ENCODE data around the gene MUTYH. TPM values are rescaled to one million over a fixed set of nuclear protein-coding genes. Genes with fewer than 3 reads are reported as not detected.
A peak's percentile ranks its signal among the peaks of the same experiment; 100 is the strongest.
"Not testable (repeated sequence)": the region's sequence is repeated elsewhere in the genome, so short reads cannot be mapped to it uniquely, and the experiment has no call there.

MUTYH gene
- total RNA-seq, 1 donor from 2014 or later, result 61.3 TPM

GRCh38 chr1:45299981-45300668 is 40.1 kb downstream of the MUTYH start:
- no peak for DNase-seq (ENCODE audit: extremely low spot score, unreplicated experiment)
- no peak overlapping the region for H3K27ac Mint-ChIP-seq
- no peaks in the 10 kb centered on the region for H3K36me3 Mint-ChIP-seq
- H3K27me3 Mint-ChIP-seq, result no peaks in the 10 kb centered on the region
- H3K4me1 Mint-ChIP-seq (ENCODE audit: unreplicated experiment), result peaks cover 16% of the 10 kb centered on the region
- no peak overlapping the region for H3K4me3 Mint-ChIP-seq
- H3K9me3 Mint-ChIP-seq, result no peaks in the 10 kb centered on the region
- TF ChIP-seq, protein P1, sequence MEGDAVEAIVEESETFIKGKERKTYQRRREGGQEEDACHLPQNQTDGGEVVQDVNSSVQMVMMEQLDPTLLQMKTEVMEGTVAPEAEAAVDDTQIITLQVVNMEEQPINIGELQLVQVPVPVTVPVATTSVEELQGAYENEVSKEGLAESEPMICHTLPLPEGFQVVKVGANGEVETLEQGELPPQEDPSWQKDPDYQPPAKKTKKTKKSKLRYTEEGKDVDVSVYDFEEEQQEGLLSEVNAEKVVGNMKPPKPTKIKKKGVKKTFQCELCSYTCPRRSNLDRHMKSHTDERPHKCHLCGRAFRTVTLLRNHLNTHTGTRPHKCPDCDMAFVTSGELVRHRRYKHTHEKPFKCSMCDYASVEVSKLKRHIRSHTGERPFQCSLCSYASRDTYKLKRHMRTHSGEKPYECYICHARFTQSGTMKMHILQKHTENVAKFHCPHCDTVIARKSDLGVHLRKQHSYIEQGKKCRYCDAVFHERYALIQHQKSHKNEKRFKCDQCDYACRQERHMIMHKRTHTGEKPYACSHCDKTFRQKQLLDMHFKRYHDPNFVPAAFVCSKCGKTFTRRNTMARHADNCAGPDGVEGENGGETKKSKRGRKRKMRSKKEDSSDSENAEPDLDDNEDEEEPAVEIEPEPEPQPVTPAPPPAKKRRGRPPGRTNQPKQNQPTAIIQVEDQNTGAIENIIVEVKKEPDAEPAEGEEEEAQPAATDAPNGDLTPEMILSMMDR (conservative IDR thresholded peaks at IDR 0.05), result peak; percentile 89

DNA sequence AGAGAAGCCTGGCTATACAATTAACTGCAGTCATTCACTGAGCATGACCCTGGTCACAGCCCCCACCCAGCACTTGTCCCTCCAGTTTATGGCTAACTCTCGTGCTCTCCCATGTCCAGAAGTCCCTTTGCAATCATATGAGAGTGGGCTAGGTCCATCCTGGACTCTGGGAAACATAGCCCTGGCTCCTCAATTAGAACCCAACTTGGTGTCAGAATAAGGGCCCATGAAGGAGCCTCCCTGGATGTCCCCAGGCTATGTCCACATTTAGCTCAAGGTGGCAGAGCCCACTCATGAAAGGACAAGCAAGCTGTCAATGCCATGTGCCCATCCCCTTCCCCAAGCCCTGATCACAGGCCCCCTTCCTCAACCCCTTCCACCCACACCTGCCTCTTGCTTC is 40.9 kb downstream of the MUTYH start:
- TF ChIP-seq, protein P1 (conservative IDR thresholded peaks at IDR 0.05), result no peak
- H3K27ac Mint-ChIP-seq, result no peak overlapping the region
- H3K27me3 Mint-ChIP-seq, result no peaks in the 10 kb centered on the region
- H3K4me1 Mint-ChIP-seq (ENCODE audit: unreplicated experiment), result peaks cover 8% of the 10 kb centered on the region
- H3K9me3 Mint-ChIP-seq, result no peaks in the 10 kb centered on the region
- no peaks in the 10 kb centered on the region for H3K36me3 Mint-ChIP-seq
- DNase-seq (ENCODE audit: extremely low spot score, unreplicated experiment), result no peak
- no peak overlapping the region for H3K4me3 Mint-ChIP-seq

- no peaks in the 10 kb centered on the region for H3K27me3 Mint-ChIP-seq
- peaks cover 3% of the 10 kb centered on the region for H3K4me1 Mint-ChIP-seq (ENCODE audit: unreplicated experiment)
- TF ChIP-seq, protein P1 (conservative IDR thresholded peaks at IDR 0.05), result no peak
- peak overlapping the region; percentile 48 for H3K27ac Mint-ChIP-seq
- H3K4me3 Mint-ChIP-seq, result peak overlapping the region; percentile 12
- H3K9me3 Mint-ChIP-seq, result no peaks in the 10 kb centered on the region
- no peak for DNase-seq (ENCODE audit: extremely low spot score, unreplicated experiment)
- H3K36me3 Mint-ChIP-seq, result no peaks in the 10 kb centered on the region
These were observed 42.4 kb downstream of the MUTYH start for GRCh38 chr1:45297666-45298356.

GRCh38 chr1:45291716-45292115 is 48.5 kb downstream of the MUTYH start:
- Mint-ChIP-seq H3K4me3 (no peak overlapping the region), H3K27me3 (peaks cover 4% of the 10 kb centered on the region), H3K27ac (no peak overlapping the region), H3K36me3 (no peaks in the 10 kb centered on the region), H3K4me1 (ENCODE audit: unreplicated experiment) (no peaks in the 10 kb centered on the region), H3K9me3 (no peaks in the 10 kb centered on the region)
- no peak for DNase-seq (ENCODE audit: extremely low spot score, unreplicated experiment)
- TF ChIP-seq, protein P1 (conservative IDR thresholded peaks at IDR 0.05), result no peak

GRCh38 chr1:45291002-45291401 is 49.2 kb downstream of the MUTYH start:
- H3K4me3 Mint-ChIP-seq; H3K27ac Mint-ChIP-seq; DNase-seq (ENCODE audit: extremely low spot score, unreplicated experiment); H3K27me3 Mint-ChIP-seq; H3K36me3 Mint-ChIP-seq; H3K4me1 Mint-ChIP-seq (ENCODE audit: unreplicated experiment); H3K9me3 Mint-ChIP-seq: not testable (repeated sequence)

- not testable (repeated sequence) for H3K27me3 Mint-ChIP-seq; H3K9me3 Mint-ChIP-seq; DNase-seq (ENCODE audit: extremely low spot score, unreplicated experiment); H3K4me3 Mint-ChIP-seq; H3K27ac Mint-ChIP-seq; H3K36me3 Mint-ChIP-seq; H3K4me1 Mint-ChIP-seq (ENCODE audit: unreplicated experiment)
These were observed 53.7 kb downstream of the MUTYH start for GRCh38 chr1:45286521-45286920.

- not testable (repeated sequence) for H3K4me3 Mint-ChIP-seq; H3K27ac Mint-ChIP-seq; H3K4me1 Mint-ChIP-seq (ENCODE audit: unreplicated experiment); H3K27me3 Mint-ChIP-seq; DNase-seq (ENCODE audit: extremely low spot score, unreplicated experiment); H3K36me3 Mint-ChIP-seq; H3K9me3 Mint-ChIP-seq
These were observed 55.4 kb downstream of the MUTYH start for GRCh38 chr1:45284858-45285257.

Data from type B pancreatic cell (in vitro differentiated cells).